ENCODE measurements around the gene ATXN7L3.

- no peak for TF ChIP-seq SPI1 (IDR thresholded peaks at IDR 0.05; ENCODE audit: low read depth, low read length)
- no peak for TF ChIP-seq POLR2AphosphoS5 (IDR thresholded peaks at IDR 0.05; ENCODE audit: low read depth, low read length)
- no peak for TF ChIP-seq TAF1 (IDR thresholded peaks at IDR 0.05; ENCODE audit: low read depth, low read length)
Observed at GRCh38 chr17:44211281-44212265, 11.9 kb upstream of the ATXN7L3 start.
